SK-N-SH treated with all-trans-retinoic acid at 6 μM for 48 hours (cell line): ENCODE results near the gene CD151.

Experiments
- ATAC-seq: fragments of 200-7000 bp; cut with Tn5 transposase; 3 replicates; pipeline ENCODE4 v1.9.1; 2020; ENCODE audit warnings: mild to moderate bottlenecking, moderate library complexity
- ARNTL ChIP-seq: fragments of 450-650 bp; formaldehyde crosslinking; IDR thresholded peaks from 2 replicates; pipeline ENCODE4 v1.5.0; 2020; ENCODE audit warnings: low read depth, mild to moderate bottlenecking, moderate library complexity, borderline replicate concordance
- BACH2 ChIP-seq: fragments of 250-450 bp; sonication (Bioruptor Pico); IDR thresholded peaks from 2 replicates; pipeline ENCODE4 v1.9.0; 2021; ENCODE audit warnings: mild to moderate bottlenecking, borderline replicate concordance
- CREB5 ChIP-seq: fragments of 250-450 bp; sonication (Bioruptor Pico); IDR thresholded peaks from 2 replicates; pipeline ENCODE4 v1.5.1; 2020; ENCODE audit warnings: low read depth, mild to moderate bottlenecking, moderate library complexity
- CSRNP3 ChIP-seq: fragments of 250-450 bp; sonication (Bioruptor Pico); IDR thresholded peaks from 2 replicates; pipeline ENCODE4 v1.5.1; 2021; ENCODE audit warnings: mild to moderate bottlenecking, moderate library complexity
- ESRRG ChIP-seq: fragments of 250-450 bp; sonication (Bioruptor Pico); IDR thresholded peaks from 2 replicates; pipeline ENCODE4 v1.6.1; 2021; ENCODE audit warnings: mild to moderate bottlenecking
- GLIS3 ChIP-seq: fragments of 250-450 bp; sonication (Bioruptor Pico); IDR thresholded peaks from 2 replicates; pipeline ENCODE4 v1.5.0; 2020; ENCODE audit warnings: mild to moderate bottlenecking, moderate library complexity
- ISL1 ChIP-seq: fragments of 250-450 bp; sonication (Bioruptor Pico); IDR thresholded peaks from 2 replicates; pipeline ENCODE4 v2.1.2; 2022; ENCODE audit warnings: mild to moderate bottlenecking, moderate library complexity
- OSR1 ChIP-seq: fragments of 250-450 bp; sonication (Bioruptor Pico); IDR thresholded peaks from 2 replicates; pipeline ENCODE4 v1.8.0; 2022; ENCODE audit warnings: moderate library complexity, mild to moderate bottlenecking, inconsistent platforms
- PATZ1 ChIP-seq: fragments of 250-450 bp; sonication (Bioruptor Pico); IDR thresholded peaks from 2 replicates; pipeline ENCODE4 v1.8.0; 2020; ENCODE audit warnings: mild to moderate bottlenecking, moderate library complexity, borderline replicate concordance
- PPARA ChIP-seq: fragments of 250-450 bp; sonication (Bioruptor Pico); IDR thresholded peaks from 2 replicates; pipeline ENCODE4 v1.5.0; 2020; ENCODE audit warnings: mild to moderate bottlenecking, borderline replicate concordance
- RARB ChIP-seq: fragments of 250-450 bp; sonication (Bioruptor Pico); IDR thresholded peaks from 2 replicates; pipeline ENCODE4 v1.8.0; 2021; ENCODE audit warnings: mild to moderate bottlenecking, moderate library complexity
- TCF4 ChIP-seq: fragments of 250-450 bp; sonication (Bioruptor Pico); IDR thresholded peaks from 2 replicates; pipeline ENCODE4 v1.8.0; 2021; ENCODE audit warnings: mild to moderate bottlenecking, moderate library complexity, borderline replicate concordance
- TOX ChIP-seq: fragments of 250-450 bp; sonication (Bioruptor Pico); IDR thresholded peaks from 2 replicates; pipeline ENCODE4 v1.8.0; 2021; ENCODE audit warnings: mild to moderate bottlenecking, moderate library complexity, borderline replicate concordance
- TSHZ2 ChIP-seq: fragments of 250-450 bp; sonication (Bioruptor Pico); IDR thresholded peaks from 2 replicates; pipeline ENCODE4 v1.5.0; 2020; ENCODE audit warnings: mild to moderate bottlenecking, moderate library complexity
- ZFP3 ChIP-seq: fragments of 250-450 bp; sonication (Bioruptor Pico); IDR thresholded peaks from 2 replicates; pipeline ENCODE4 v1.5.0; 2020; ENCODE audit warnings: mild to moderate bottlenecking, moderate library complexity
- ZFP30 ChIP-seq: fragments of 450-650 bp; formaldehyde crosslinking; IDR thresholded peaks from 2 replicates; pipeline ENCODE4 v1.5.0; 2022; ENCODE audit warnings: mild to moderate bottlenecking, moderate library complexity
- ZNF565 ChIP-seq: fragments of 450-650 bp; formaldehyde crosslinking; conservative IDR thresholded peaks from 2 replicates; pipeline ENCODE4 v1.5.0; 2020; ENCODE audit warnings: low read depth, mild to moderate bottlenecking, moderate library complexity
- ZNF70 ChIP-seq: fragments of 450-650 bp; formaldehyde crosslinking; IDR thresholded peaks from 2 replicates; pipeline ENCODE4 v1.5.0; 2020; ENCODE audit warnings: mild to moderate bottlenecking, moderate library complexity
- ZNF8 ChIP-seq: fragments of 450-650 bp; formaldehyde crosslinking; IDR thresholded peaks from 2 replicates; pipeline ENCODE4 v1.5.0; 2020; ENCODE audit warnings: mild to moderate bottlenecking, moderate library complexity

Gene CD151

GRCh38 chr11:887589-887988, 54.8 kb downstream of the CD151 start:
- ATAC-seq = no peak

More at GRCh38 chr11:887589-887988, 54.8 kb downstream of the CD151 start:
- no peak for TF ChIP-seq PPARA
- TF ChIP-seq TOX (CRISPR knock-in tag) = no peak
- no peak for TF ChIP-seq ARNTL (CRISPR knock-in tag)
- TF ChIP-seq ISL1 (CRISPR knock-in tag) = no peak
- no peak for TF ChIP-seq TSHZ2
- no peak for TF ChIP-seq ZNF70 (CRISPR knock-in tag)
- TF ChIP-seq CSRNP3 (CRISPR knock-in tag) = no peak
- no peak for TF ChIP-seq GLIS3 (CRISPR knock-in tag)
- no peak for TF ChIP-seq PATZ1 (CRISPR knock-in tag)
- no peak for TF ChIP-seq ESRRG (CRISPR knock-in tag)
- no peak for TF ChIP-seq OSR1 (CRISPR knock-in tag)
- no peak for TF ChIP-seq TCF4
- TF ChIP-seq BACH2 (CRISPR knock-in tag) = no peak
- no peak for TF ChIP-seq RARB
- TF ChIP-seq ZFP3 (CRISPR knock-in tag) = no peak
- no peak for TF ChIP-seq ZFP30
- no peak for TF ChIP-seq ZNF8 (CRISPR knock-in tag)
- TF ChIP-seq ZNF565 (CRISPR knock-in tag) = no peak
- no peak for TF ChIP-seq CREB5 (CRISPR knock-in tag)
